ENCODE results near the gene HPN.
"Not testable (repeated sequence)": the region's sequence is repeated elsewhere in the genome, so short reads cannot be mapped to it uniquely, and the experiment has no call there.

Gene HPN

GRCh38 chr19:35042954-35043604 is 1.6 kb downstream of the HPN start:
- no peak for DNase-seq (ENCODE audit: low read depth in 2 of 2)

GRCh38 chr19:35043906-35044305 is 2.4 kb downstream of the HPN start:
- DNase-seq (ENCODE audit: low read depth in 2 of 2): no peak

GRCh38 chr19:35044317-35045117 is 3.0 kb downstream of the HPN start:
- peak in 1 of 2 donors; percentile 57 for DNase-seq (ENCODE audit: low read depth in 2 of 2)

- DNase-seq (ENCODE audit: low read depth in 2 of 2): peak in 1 of 2 donors; percentile 36
Measured at GRCh38 chr19:35045667-35046300, 4.3 kb downstream of the HPN start.

- DNase-seq (ENCODE audit: low read depth in 2 of 2): no peak
Measured at GRCh38 chr19:35046461-35046860, 4.9 kb downstream of the HPN start.

GRCh38 chr19:35048911-35049411 is 7.4 kb downstream of the HPN start:
- DNase-seq (ENCODE audit: low read depth in 2 of 2): no peak

- DNase-seq (ENCODE audit: low read depth in 2 of 2): no peak
Measured at GRCh38 chr19:35049456-35049855, 7.9 kb downstream of the HPN start.

GRCh38 chr19:35050662-35051061 is 9.1 kb downstream of the HPN start:
- not testable (repeated sequence) for DNase-seq (ENCODE audit: low read depth in 2 of 2)

GRCh38 chr19:35051268-35051667 is 9.7 kb downstream of the HPN start:
- DNase-seq (ENCODE audit: low read depth in 2 of 2): not testable (repeated sequence)

GRCh38 chr19:35051796-35052195 is 10.3 kb downstream of the HPN start:
- DNase-seq (ENCODE audit: low read depth in 2 of 2): no peak

GRCh38 chr19:35052599-35053190 is 11.2 kb downstream of the HPN start:
- DNase-seq (ENCODE audit: low read depth in 2 of 2): no peak

GRCh38 chr19:35053667-35054293 is 12.3 kb downstream of the HPN start:
- no peak for DNase-seq (ENCODE audit: low read depth in 2 of 2)

- DNase-seq (ENCODE audit: low read depth in 2 of 2): no peak
Measured at GRCh38 chr19:35054626-35055025, 13.1 kb downstream of the HPN start.

- DNase-seq (ENCODE audit: low read depth in 2 of 2): no peak
Measured at GRCh38 chr19:35055715-35056179, 14.2 kb downstream of the HPN start.

- no peak for DNase-seq (ENCODE audit: low read depth in 2 of 2)
Measured at GRCh38 chr19:35056513-35057063, 15.1 kb downstream of the HPN start.

GRCh38 chr19:35058370-35058769 is 16.8 kb downstream of the HPN start:
- DNase-seq (ENCODE audit: low read depth in 2 of 2): no peak

GRCh38 chr19:35059006-35059798 is 17.7 kb downstream of the HPN start:
- DNase-seq (ENCODE audit: low read depth in 2 of 2): no peak

GRCh38 chr19:35059799-35060091 is 18.2 kb downstream of the HPN start:
- no peak for DNase-seq (ENCODE audit: low read depth in 2 of 2)

GRCh38 chr19:35060160-35060855 is 18.8 kb downstream of the HPN start:
- no peak for DNase-seq (ENCODE audit: low read depth in 2 of 2)

Data from stimulated activated CD4-positive, alpha-beta T cell treated with anti-CD3 and anti-CD28 coated beads, Interleukin-15, amount 100 ng/mL, for 48 hours (primary cell).